Mammary epithelial cell (primary cell): Measurements from ENCODE around the gene APLP1.

Experiments used
- EZH2 ChIP-seq: IDR thresholded peaks from 2 replicates; pipeline ENCODE4 v1.6.1; 2012; ENCODE audit warnings: low read length, inconsistent platforms, borderline replicate concordance
- TF ChIP-seq, protein P1 (sequence below), 2 donors: IDR thresholded peaks in 1 of 2; conservative IDR thresholded peaks in 1 of 2; 2 replicates each; pipeline ENCODE4 v1.5.1; 2011 to 2012; ENCODE audit warnings: inconsistent platforms in 2 of 2, low read length in 2 of 2, mild to moderate bottlenecking in 2 of 2, control low read depth in 1 of 2, low read depth in 1 of 2; ENCODE audit not compliant: insufficient read depth in 1 of 2; ENCODE audit errors: extremely low read depth in 1 of 2

DNA sequence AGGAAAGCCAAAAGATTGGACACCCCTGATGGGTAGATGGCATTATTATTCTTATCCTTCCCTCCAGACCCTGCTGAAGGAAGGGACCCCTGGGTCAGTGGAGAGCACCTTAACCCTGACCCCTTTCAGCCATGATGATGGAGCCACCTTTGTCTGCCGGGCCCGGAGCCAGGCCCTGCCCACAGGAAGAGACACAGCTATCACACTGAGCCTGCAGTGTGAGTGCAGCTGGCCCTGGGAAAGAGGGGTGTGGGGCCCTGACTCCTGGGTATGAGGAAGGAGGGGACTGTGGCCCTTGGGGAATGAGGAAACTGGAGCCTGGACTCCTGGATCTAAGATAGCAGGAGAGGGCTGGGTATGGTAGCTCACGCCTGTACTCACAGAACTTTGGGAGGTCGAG lies 9.0 kb upstream of the APLP1 start:
- no peak for TF ChIP-seq EZH2
- TF ChIP-seq, protein P1, sequence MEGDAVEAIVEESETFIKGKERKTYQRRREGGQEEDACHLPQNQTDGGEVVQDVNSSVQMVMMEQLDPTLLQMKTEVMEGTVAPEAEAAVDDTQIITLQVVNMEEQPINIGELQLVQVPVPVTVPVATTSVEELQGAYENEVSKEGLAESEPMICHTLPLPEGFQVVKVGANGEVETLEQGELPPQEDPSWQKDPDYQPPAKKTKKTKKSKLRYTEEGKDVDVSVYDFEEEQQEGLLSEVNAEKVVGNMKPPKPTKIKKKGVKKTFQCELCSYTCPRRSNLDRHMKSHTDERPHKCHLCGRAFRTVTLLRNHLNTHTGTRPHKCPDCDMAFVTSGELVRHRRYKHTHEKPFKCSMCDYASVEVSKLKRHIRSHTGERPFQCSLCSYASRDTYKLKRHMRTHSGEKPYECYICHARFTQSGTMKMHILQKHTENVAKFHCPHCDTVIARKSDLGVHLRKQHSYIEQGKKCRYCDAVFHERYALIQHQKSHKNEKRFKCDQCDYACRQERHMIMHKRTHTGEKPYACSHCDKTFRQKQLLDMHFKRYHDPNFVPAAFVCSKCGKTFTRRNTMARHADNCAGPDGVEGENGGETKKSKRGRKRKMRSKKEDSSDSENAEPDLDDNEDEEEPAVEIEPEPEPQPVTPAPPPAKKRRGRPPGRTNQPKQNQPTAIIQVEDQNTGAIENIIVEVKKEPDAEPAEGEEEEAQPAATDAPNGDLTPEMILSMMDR (conservative IDR thresholded peaks at IDR 0.05 in 1 of 2, IDR thresholded peaks at IDR 0.05 in 1 of 2; ENCODE audit: extremely low read depth in 1 of 2, insufficient read depth in 1 of 2, low read depth in 1 of 2, low read length in 2 of 2) = no peak
